NCI-H2196 treated with DMSO at 0.1 percent for 48 hours (cell line): Measurements from ENCODE around the gene THAP9.
"Not testable (repeated sequence)": the region's sequence is repeated elsewhere in the genome, so short reads cannot be mapped to it uniquely, and the experiment has no call there.

Experiments used
- DNase-seq: peaks from one replicate; lab custom pipeline; 2025; ENCODE audit not compliant: unreplicated experiment; lab: John Stamatoyannopoulos, UW

Gene THAP9

GRCh38 chr4:82900411-82901182 lies at the start of gene THAP9:
Gene THAP9 (plus strand): TSS chr4:82900735. CDS start chr4:82900803, 68 bp downstream.
- DNase-seq = peak; percentile 80

- no peak for DNase-seq
These were observed 49.2 kb upstream of the THAP9 start for GRCh38 chr4:82851318-82851717.

- no peak for DNase-seq
These were observed 48.4 kb upstream of the THAP9 start for GRCh38 chr4:82851885-82852750.

GRCh38 chr4:82852751-82853285 lies 47.7 kb upstream of the THAP9 start:
- DNase-seq = no peak

GRCh38 chr4:82860487-82860886 lies 40.0 kb upstream of the THAP9 start:
- DNase-seq = not testable (repeated sequence)

- DNase-seq = no peak
These were observed 39.0 kb upstream of the THAP9 start for GRCh38 chr4:82861529-82861928.

GRCh38 chr4:82864336-82864979 lies 36.1 kb upstream of the THAP9 start:
- no peak for DNase-seq

- DNase-seq = no peak
These were observed 34.9 kb upstream of the THAP9 start for GRCh38 chr4:82865592-82865991.

GRCh38 chr4:82866033-82866432 lies 34.5 kb upstream of the THAP9 start:
- DNase-seq = not testable (repeated sequence)

GRCh38 chr4:82866706-82867385 lies 33.7 kb upstream of the THAP9 start:
- DNase-seq = no peak

GRCh38 chr4:82868572-82868971 lies 32.0 kb upstream of the THAP9 start:
- DNase-seq = no peak

GRCh38 chr4:82885410-82885809 lies 15.1 kb upstream of the THAP9 start:
- no peak for DNase-seq

- DNase-seq = no peak
These were observed 14.2 kb upstream of the THAP9 start for GRCh38 chr4:82886147-82886942.

GRCh38 chr4:82889287-82889686 lies 11.2 kb upstream of the THAP9 start:
- no peak for DNase-seq

- no peak for DNase-seq
These were observed 10.0 kb upstream of the THAP9 start for GRCh38 chr4:82890528-82890900.

- DNase-seq = peak; percentile 71
These were observed 9.4 kb upstream of the THAP9 start, which contains the start of gene SEC31A for GRCh38 chr4:82890901-82891706. Gene SEC31A (minus strand): TSS chr4:82891153. CDS start chr4:82881936, 9,217 bp downstream.

GRCh38 chr4:82891707-82892466 lies 8.6 kb upstream of the THAP9 start:
- DNase-seq = no peak

- DNase-seq = no peak
These were observed 8.1 kb upstream of the THAP9 start for GRCh38 chr4:82892467-82892802.
